ENCODE measurements around the gene CLSTN3. TPM values are rescaled to one million over a fixed set of nuclear protein-coding genes. Genes with fewer than 3 reads are reported as not detected.

Gene CLSTN3
- total and polyA plus RNA-seq, 2 experiments from 2014 or later, result 5.0 to 46.9 TPM

GRCh38 chr12:7102582-7102981 is 27.6 kb upstream of the CLSTN3 start:
- no peak for TF ChIP-seq ETS1 (IDR thresholded peaks at IDR 0.05)
- no peak for TF ChIP-seq ZNF114 (CRISPR knock-in tag; IDR thresholded peaks at IDR 0.05)
- TF ChIP-seq POLR2AphosphoS5 (IDR thresholded peaks at IDR 0.05; ENCODE audit: low read depth), result no peak

DNA sequence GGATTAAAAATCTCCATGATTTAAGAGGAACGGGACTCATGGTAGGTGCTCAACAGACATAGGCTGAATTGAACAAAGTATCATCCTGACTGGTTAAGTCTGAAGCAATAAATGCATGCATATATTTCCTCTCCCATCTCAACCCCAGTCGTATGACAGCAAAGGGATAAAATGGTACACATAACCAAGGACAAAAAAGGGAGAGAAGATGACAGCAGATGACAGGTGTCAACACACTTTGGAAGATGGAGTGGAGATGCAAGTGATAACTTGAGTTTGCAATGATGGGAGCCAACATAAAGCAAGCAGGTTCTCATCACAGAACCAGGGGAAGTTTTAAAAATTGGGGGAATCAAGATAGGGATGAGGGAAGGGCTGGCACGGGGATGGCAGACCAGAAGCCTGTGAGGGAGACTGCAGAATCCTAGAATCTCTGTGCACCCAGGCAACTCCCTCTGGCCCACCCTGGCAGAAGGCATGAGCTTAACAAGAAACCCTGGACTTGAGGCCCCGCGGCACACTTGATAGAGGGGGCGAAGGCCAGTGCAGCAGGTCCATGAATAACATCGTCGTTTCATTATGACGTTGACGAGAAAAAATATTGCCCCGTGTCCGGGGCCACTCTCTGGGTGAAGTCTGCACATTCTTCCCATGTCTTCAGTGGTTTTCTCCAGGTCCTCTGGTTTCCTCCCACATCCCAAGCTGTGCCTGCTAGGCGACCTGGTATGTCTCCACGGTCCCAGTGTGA is 26.2 kb upstream of the CLSTN3 start:
- H3K36me3 ChIP-seq (ENCODE audit: insufficient read depth), result no peaks in the 10 kb centered on the region
- H3K4me1 ChIP-seq (ENCODE audit: insufficient read depth), result peaks cover 5% of the 10 kb centered on the region
- peaks cover 14% of the 10 kb centered on the region; the same call in 1 of the 2 replicates for H3K79me2 ChIP-seq (replicated peaks; ENCODE audit: insufficient read depth)
- H3K27me3 Mint-ChIP-seq (ENCODE audit: insufficient read depth, low read depth, poor library complexity), result peaks cover 11% of the 10 kb centered on the region
- H3K9me2 ChIP-seq (ENCODE audit: insufficient read depth), result no peaks in the 10 kb centered on the region
- no peak overlapping the region for H3K4me2 ChIP-seq
- H3K4me3 ChIP-seq, result no peak overlapping the region
- H3F3A ChIP-seq (replicated peaks; ENCODE audit: low read depth), result no peaks in the 10 kb centered on the region
- H4K20me1 ChIP-seq (replicated peaks; ENCODE audit: insufficient read depth), result no peaks in the 10 kb centered on the region; the same call in none of the 2 replicates
- H2AFZ ChIP-seq, result no peak overlapping the region
- DNase-seq (ENCODE audit: low spot score) (no peak), ATAC-seq (no peak)
- no peak overlapping the region for H3K27ac Mint-ChIP-seq
- H3K27me3 ChIP-seq (ENCODE audit: insufficient read depth), result no peaks in the 10 kb centered on the region
- peaks cover 28% of the 10 kb centered on the region for H3K36me3 Mint-ChIP-seq (ENCODE audit: low read depth)
- peaks cover 11% of the 10 kb centered on the region; the same call in 2 of the 3 replicates for H3K4me1 Mint-ChIP-seq
- H3K4me3 Mint-ChIP-seq, result no peak overlapping the region
- peaks cover 16% of the 10 kb centered on the region for H3K9me3 Mint-ChIP-seq
- no peak overlapping the region for H3K27ac ChIP-seq (ENCODE audit: low read depth)
- no peak for TF ChIP-seq POLR2AphosphoS5 (IDR thresholded peaks at IDR 0.05; ENCODE audit: low read depth)
- TF ChIP-seq, protein P1, sequence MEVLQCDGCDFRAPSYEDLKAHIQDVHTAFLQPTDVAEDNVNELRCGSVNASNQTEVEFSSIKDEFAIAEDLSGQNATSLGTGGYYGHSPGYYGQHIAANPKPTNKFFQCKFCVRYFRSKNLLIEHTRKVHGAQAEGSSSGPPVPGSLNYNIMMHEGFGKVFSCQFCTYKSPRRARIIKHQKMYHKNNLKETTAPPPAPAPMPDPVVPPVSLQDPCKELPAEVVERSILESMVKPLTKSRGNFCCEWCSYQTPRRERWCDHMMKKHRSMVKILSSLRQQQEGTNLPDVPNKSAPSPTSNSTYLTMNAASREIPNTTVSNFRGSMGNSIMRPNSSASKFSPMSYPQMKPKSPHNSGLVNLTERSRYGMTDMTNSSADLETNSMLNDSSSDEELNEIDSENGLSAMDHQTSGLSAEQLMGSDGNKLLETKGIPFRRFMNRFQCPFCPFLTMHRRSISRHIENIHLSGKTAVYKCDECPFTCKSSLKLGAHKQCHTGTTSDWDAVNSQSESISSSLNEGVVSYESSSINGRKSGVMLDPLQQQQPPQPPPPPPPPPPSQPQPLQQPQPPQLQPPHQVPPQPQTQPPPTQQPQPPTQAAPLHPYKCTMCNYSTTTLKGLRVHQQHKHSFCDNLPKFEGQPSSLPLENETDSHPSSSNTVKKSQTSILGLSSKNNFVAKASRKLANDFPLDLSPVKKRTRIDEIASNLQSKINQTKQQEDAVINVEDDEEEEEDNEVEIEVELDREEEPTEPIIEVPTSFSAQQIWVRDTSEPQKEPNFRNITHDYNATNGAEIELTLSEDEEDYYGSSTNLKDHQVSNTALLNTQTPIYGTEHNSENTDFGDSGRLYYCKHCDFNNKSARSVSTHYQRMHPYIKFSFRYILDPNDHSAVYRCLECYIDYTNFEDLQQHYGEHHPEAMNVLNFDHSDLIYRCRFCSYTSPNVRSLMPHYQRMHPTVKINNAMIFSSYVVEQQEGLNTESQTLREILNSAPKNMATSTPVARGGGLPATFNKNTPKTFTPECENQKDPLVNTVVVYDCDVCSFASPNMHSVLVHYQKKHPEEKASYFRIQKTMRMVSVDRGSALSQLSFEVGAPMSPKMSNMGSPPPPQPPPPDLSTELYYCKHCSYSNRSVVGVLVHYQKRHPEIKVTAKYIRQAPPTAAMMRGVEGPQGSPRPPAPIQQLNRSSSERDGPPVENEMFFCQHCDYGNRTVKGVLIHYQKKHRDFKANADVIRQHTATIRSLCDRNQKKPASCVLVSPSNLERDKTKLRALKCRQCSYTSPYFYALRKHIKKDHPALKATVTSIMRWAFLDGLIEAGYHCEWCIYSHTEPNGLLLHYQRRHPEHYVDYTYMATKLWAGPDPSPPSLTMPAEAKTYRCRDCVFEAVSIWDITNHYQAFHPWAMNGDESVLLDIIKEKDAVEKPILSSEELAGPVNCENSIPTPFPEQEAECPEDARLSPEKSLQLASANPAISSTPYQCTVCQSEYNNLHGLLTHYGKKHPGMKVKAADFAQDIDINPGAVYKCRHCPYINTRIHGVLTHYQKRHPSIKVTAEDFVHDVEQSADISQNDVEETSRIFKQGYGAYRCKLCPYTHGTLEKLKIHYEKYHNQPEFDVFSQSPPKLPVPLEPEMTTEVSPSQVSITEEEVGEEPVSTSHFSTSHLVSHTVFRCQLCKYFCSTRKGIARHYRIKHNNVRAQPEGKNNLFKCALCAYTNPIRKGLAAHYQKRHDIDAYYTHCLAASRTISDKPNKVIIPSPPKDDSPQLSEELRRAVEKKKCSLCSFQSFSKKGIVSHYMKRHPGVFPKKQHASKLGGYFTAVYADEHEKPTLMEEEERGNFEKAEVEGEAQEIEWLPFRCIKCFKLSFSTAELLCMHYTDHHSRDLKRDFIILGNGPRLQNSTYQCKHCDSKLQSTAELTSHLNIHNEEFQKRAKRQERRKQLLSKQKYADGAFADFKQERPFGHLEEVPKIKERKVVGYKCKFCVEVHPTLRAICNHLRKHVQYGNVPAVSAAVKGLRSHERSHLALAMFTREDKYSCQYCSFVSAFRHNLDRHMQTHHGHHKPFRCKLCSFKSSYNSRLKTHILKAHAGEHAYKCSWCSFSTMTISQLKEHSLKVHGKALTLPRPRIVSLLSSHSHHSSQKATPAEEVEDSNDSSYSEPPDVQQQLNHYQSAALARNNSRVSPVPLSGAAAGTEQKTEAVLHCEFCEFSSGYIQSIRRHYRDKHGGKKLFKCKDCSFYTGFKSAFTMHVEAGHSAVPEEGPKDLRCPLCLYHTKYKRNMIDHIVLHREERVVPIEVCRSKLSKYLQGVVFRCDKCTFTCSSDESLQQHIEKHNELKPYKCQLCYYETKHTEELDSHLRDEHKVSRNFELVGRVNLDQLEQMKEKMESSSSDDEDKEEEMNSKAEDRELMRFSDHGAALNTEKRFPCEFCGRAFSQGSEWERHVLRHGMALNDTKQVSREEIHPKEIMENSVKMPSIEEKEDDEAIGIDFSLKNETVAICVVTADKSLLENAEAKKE (CRISPR knock-in tag; IDR thresholded peaks at IDR 0.05), result no peak
- TF ChIP-seq ZNF114 (CRISPR knock-in tag; IDR thresholded peaks at IDR 0.05), result no peak
- TF ChIP-seq EZH2 (IDR thresholded peaks at IDR 0.05; ENCODE audit: low read depth, unreplicated experiment), result no peak
- no peak for TF ChIP-seq JUNB (IDR thresholded peaks at IDR 0.05; ENCODE audit: unreplicated experiment)
- TF ChIP-seq ZNF331 (CRISPR knock-in tag; IDR thresholded peaks at IDR 0.05; ENCODE audit: low read depth), result no peak
- TF ChIP-seq NANOG (IDR thresholded peaks at IDR 0.05; ENCODE audit: borderline replicate concordance), result no peak
- no peak for TF ChIP-seq EZH2phosphoT487 (IDR thresholded peaks at IDR 0.05; ENCODE audit: unreplicated experiment)
- TF ChIP-seq, protein P2, sequence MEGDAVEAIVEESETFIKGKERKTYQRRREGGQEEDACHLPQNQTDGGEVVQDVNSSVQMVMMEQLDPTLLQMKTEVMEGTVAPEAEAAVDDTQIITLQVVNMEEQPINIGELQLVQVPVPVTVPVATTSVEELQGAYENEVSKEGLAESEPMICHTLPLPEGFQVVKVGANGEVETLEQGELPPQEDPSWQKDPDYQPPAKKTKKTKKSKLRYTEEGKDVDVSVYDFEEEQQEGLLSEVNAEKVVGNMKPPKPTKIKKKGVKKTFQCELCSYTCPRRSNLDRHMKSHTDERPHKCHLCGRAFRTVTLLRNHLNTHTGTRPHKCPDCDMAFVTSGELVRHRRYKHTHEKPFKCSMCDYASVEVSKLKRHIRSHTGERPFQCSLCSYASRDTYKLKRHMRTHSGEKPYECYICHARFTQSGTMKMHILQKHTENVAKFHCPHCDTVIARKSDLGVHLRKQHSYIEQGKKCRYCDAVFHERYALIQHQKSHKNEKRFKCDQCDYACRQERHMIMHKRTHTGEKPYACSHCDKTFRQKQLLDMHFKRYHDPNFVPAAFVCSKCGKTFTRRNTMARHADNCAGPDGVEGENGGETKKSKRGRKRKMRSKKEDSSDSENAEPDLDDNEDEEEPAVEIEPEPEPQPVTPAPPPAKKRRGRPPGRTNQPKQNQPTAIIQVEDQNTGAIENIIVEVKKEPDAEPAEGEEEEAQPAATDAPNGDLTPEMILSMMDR (conservative IDR thresholded peaks at IDR 0.05; ENCODE audit: low read depth in 2 of 2), result no peak

More at GRCh38 chr12:7102582-7102981, 27.6 kb upstream of the CLSTN3 start:
- peaks cover 14% of the 10 kb centered on the region; the same call in 1 of the 2 replicates for H3K79me2 ChIP-seq (replicated peaks; ENCODE audit: insufficient read depth)
- H3K27ac ChIP-seq (ENCODE audit: low read depth), result no peak overlapping the region
- Mint-ChIP-seq H3K27me3 (ENCODE audit: insufficient read depth, low read depth, poor library complexity) (peaks cover 3% of the 10 kb centered on the region), H3K9me3 (peaks cover 13% of the 10 kb centered on the region; the same call in 2 of the 3 replicates), H3K27ac (no peak overlapping the region), H3K4me3 (no peak overlapping the region; the same call in 2 of the 3 replicates), H3K36me3 (ENCODE audit: low read depth) (peaks cover 33% of the 10 kb centered on the region), H3K4me1 (peaks cover 6% of the 10 kb centered on the region; the same call in 2 of the 3 replicates)
- no peaks in the 10 kb centered on the region for H3K27me3 ChIP-seq (ENCODE audit: insufficient read depth)
- no peak for DNase-seq (ENCODE audit: low spot score)
- no peak overlapping the region for H3K4me3 ChIP-seq
- no peaks in the 10 kb centered on the region for H3K36me3 ChIP-seq (ENCODE audit: insufficient read depth)
- ATAC-seq, result no peak
- H3K9me2 ChIP-seq (ENCODE audit: insufficient read depth), result no peaks in the 10 kb centered on the region
- H3K4me1 ChIP-seq (ENCODE audit: insufficient read depth), result peaks cover 2% of the 10 kb centered on the region; the same call in 1 of the 2 replicates
- H4K20me1 ChIP-seq (replicated peaks; ENCODE audit: insufficient read depth), result no peaks in the 10 kb centered on the region; the same call in none of the 2 replicates
- no peak overlapping the region for H3K4me2 ChIP-seq
- H2AFZ ChIP-seq, result no peak overlapping the region
- no peaks in the 10 kb centered on the region for H3F3A ChIP-seq (replicated peaks; ENCODE audit: low read depth)
